ENCODE data around the gene CASQ1. TPM values are rescaled to one million over a fixed set of nuclear protein-coding genes. Genes with fewer than 3 reads are reported as not detected.

The CASQ1 gene
- total and polyA plus RNA-seq, 9 of the 15 experiments (the other 6 are each of a cell fraction or from before 2014, with no cell fraction given) = not detected

- TF ChIP-seq SIRT6 (IDR thresholded peaks at IDR 0.05; ENCODE audit: low read depth, low read length) = no peak
- no peak for TF ChIP-seq BHLHE40 (IDR thresholded peaks at IDR 0.05; ENCODE audit: low read length)
- TF ChIP-seq REST (IDR thresholded peaks at IDR 0.05; ENCODE audit: borderline replicate concordance) = peak; percentile 38; the same call in 1 of the 2 replicates
- TF ChIP-seq REST (CRISPR knock-in tag; IDR thresholded peaks at IDR 0.05; ENCODE audit: low read depth) = no peak
- no peak for TF ChIP-seq CREBBP (IDR thresholded peaks at IDR 0.05; ENCODE audit: low read depth, low read length)
- peak; percentile 61 for TF ChIP-seq ZNF263 (CRISPR knock-in tag; IDR thresholded peaks at IDR 0.05; ENCODE audit: borderline replicate concordance)
- TF ChIP-seq ZNF324 (CRISPR knock-in tag; IDR thresholded peaks at IDR 0.05) = no peak
- no peak for TF ChIP-seq PTBP1 (IDR thresholded peaks at IDR 0.05; ENCODE audit: low read depth, low read length)
- TF ChIP-seq HDAC6 (IDR thresholded peaks at IDR 0.05; ENCODE audit: low read depth, low read length) = no peak
- no peak for TF ChIP-seq SNAPC5 (CRISPR knock-in tag; IDR thresholded peaks at IDR 0.05)
Observed at GRCh38 chr1:160163615-160164014, 26.8 kb upstream of the CASQ1 start (continued).

Data from K562 (cell line).